Lower lobe of right lung (tissue), 2 donors: Measurements from ENCODE around the gene BACH1. TPM values are rescaled to one million over a fixed set of nuclear protein-coding genes. Genes with fewer than 3 reads are reported as not detected.

Experiments
- ATAC-seq, 2 donors: fragments of 200-7000 bp; cut with Tn5 transposase; one replicate each; pipeline ENCODE4 v1.9.1; 2020 to 2022; ENCODE audit warnings: mild to moderate bottlenecking in 2 of 2, moderate library complexity in 2 of 2
- DNase-seq: peaks from one replicate; pipeline ENCODE4 v3.0.0-alpha.2; 2020
- H3K27ac ChIP-seq: fragments of 200-600 bp; one replicate; pipeline ENCODE4 v1.8.0; 2022
- H3K27me3 ChIP-seq: fragments of 200-600 bp; one replicate; pipeline ENCODE4 v1.8.0; 2022; ENCODE audit warnings: low read depth
- H3K36me3 ChIP-seq: fragments of 200-600 bp; one replicate; pipeline ENCODE4 v1.8.0; 2022; ENCODE audit warnings: mild to moderate bottlenecking
- H3K4me1 ChIP-seq: fragments of 200-600 bp; one replicate; pipeline ENCODE4 v1.8.0; 2022
- H3K4me3 ChIP-seq: fragments of 200-600 bp; one replicate; pipeline ENCODE4 v1.8.0; 2022; ENCODE audit warnings: mild to moderate bottlenecking
- H3K9me3 ChIP-seq: fragments of 200-600 bp; one replicate; pipeline ENCODE4 v1.8.0; 2022
- CTCF ChIP-seq: fragments of 200-600 bp; IDR thresholded peaks from one replicate; pipeline ENCODE4 v1.8.0; 2022; ENCODE audit warnings: antibody characterized with exemption, mild to moderate bottlenecking
- intact Hi-C: fragments of 100-400 bp; cut with DNase I; formaldehyde crosslinking; loops from one replicate; pipeline ENCODE4 v1.11.0; 2022
- total RNA-seq: library from RNA; stranded (reverse); fragmentation: NEBNext Ultra II Directional; extraction: Animal tissue kit (Norgen Biotek cat#: 25700); gene quantifications from one replicate; pipeline ENCODE4 v1.2.1, GENCODE V29; 2021
- donor health status: DM: no; HTN: yes; CAD: no; lungs with severe emphysema.

The BACH1 gene
- total RNA-seq, 1 donor from 2014 or later = 148 TPM

GRCh38 chr21:29287383-29287782 is 11.3 kb upstream of the BACH1 start:
- Histone ChIP-seq H3K9me3 (no peaks in the 10 kb centered on the region), H3K27ac (no peak overlapping the region), H3K36me3 (no peaks in the 10 kb centered on the region), H3K4me1 (peaks cover 17% of the 10 kb centered on the region), H3K27me3 (no peaks in the 10 kb centered on the region), H3K4me3 (no peak overlapping the region)
- DNase-seq (no peak), ATAC-seq (peak; percentile 49 to 74)
- TF ChIP-seq CTCF = no peak
- intact Hi-C loops = no loop called here

- intact Hi-C loops = no loop called here
- ATAC-seq = no peak
Observed at GRCh38 chr21:29288239-29288638, 10.5 kb upstream of the BACH1 start.

GRCh38 chr21:29289317-29289716 is 9.4 kb upstream of the BACH1 start:
- Histone ChIP-seq H3K27ac (no peak overlapping the region), H3K4me1 (peaks cover 17% of the 10 kb centered on the region), H3K9me3 (no peaks in the 10 kb centered on the region), H3K4me3 (no peak overlapping the region), H3K27me3 (no peaks in the 10 kb centered on the region), H3K36me3 (no peaks in the 10 kb centered on the region)
- no peak for DNase-seq
- TF ChIP-seq CTCF = no peak
- intact Hi-C loops = no loop called here
- ATAC-seq = no peak

More at GRCh38 chr21:29288239-29288638, 10.5 kb upstream of the BACH1 start:
- no peaks in the 10 kb centered on the region for H3K27me3 ChIP-seq
- DNase-seq = no peak
- H3K27ac ChIP-seq = no peak overlapping the region
- peaks cover 17% of the 10 kb centered on the region for H3K4me1 ChIP-seq
- no peak overlapping the region for H3K4me3 ChIP-seq
- no peaks in the 10 kb centered on the region for H3K9me3 ChIP-seq
- H3K36me3 ChIP-seq = no peaks in the 10 kb centered on the region
- TF ChIP-seq CTCF = no peak

GRCh38 chr21:29290240-29290639 is 8.5 kb upstream of the BACH1 start:
- ATAC-seq = no peak
- no peak overlapping the region for H3K4me3 ChIP-seq

GRCh38 chr21:29293495-29293894 is 5.2 kb upstream of the BACH1 start:
- Histone ChIP-seq H3K4me3 (no peak overlapping the region), H3K27me3 (no peaks in the 10 kb centered on the region), H3K9me3 (no peaks in the 10 kb centered on the region), H3K27ac (no peak overlapping the region), H3K36me3 (no peaks in the 10 kb centered on the region), H3K4me1 (peaks cover 9% of the 10 kb centered on the region)
- ATAC-seq (peak in 1 of 2 donors; percentile 41), DNase-seq (no peak)
- no peak for TF ChIP-seq CTCF
- intact Hi-C loops = no loop called here

More at GRCh38 chr21:29290240-29290639, 8.5 kb upstream of the BACH1 start:
- TF ChIP-seq CTCF = no peak
- DNase-seq = no peak
- Histone ChIP-seq H3K4me1 (peaks cover 17% of the 10 kb centered on the region), H3K27me3 (no peaks in the 10 kb centered on the region), H3K9me3 (no peaks in the 10 kb centered on the region), H3K27ac (no peak overlapping the region), H3K36me3 (no peaks in the 10 kb centered on the region)
- intact Hi-C loops = no loop called here
